Measurements from ENCODE around the gene APBB1.

DNA sequence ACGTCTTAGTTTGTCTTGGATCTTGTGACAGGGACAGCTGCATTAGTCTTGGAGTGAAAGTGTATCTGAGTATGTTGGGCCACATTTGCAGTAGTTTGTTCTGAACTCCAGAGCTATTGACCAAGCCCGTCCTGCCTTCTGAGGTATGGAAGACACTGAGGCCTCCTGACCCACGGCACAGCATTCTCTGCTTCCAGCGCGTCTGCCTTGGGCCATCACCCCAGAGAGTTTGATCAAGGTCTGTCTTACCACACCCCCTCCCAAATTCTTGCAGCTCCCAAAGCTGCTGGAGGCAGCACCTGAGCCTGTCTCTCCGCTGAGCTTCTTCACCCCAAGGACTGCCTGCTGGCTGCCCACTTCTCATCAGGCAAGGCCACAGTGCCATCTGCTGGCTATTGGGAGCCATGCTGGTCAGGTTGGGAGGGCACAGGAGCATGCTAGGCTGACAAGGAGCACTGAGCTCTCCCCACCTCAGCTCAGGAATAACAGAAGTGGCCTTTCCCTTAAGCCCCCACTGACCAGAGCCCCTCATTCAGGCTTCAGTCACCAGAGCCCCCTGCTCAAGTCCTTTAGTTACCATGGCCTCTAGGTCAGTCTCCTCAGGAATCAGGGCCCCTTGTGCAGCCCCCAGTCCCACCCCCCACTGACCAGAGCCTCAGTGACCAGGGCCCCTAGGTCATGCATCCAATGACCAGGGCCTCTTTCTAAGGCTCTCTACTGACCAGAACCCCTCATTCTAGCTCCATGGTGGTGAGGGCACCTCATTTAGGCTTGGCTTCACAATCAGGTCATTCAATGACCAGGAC is 55.8 kb downstream of the APBB1 start:
- TF ChIP-seq YY1 (IDR thresholded peaks at IDR 0.05; ENCODE audit: insufficient read depth, insufficient read length) (no peak), ZNF274 (IDR thresholded peaks at IDR 0.05; ENCODE audit: low read depth, low read length) (no peak)
